Osteoblast (primary cell): ENCODE results near the gene RRN3. TPM values are rescaled to one million over a fixed set of nuclear protein-coding genes. Genes with fewer than 3 reads are reported as not detected.
"Not testable (repeated sequence)": the region's sequence is repeated elsewhere in the genome, so short reads cannot be mapped to it uniquely, and the experiment has no call there.

Source experiments
- DNase-seq: peaks from one replicate; pipeline ENCODE4 v3.0.0; 2011; ENCODE audit warnings: low spot score, mixed read lengths; ENCODE audit not compliant: insufficient read length; ENCODE audit errors: missing footprints
- H2AFZ ChIP-seq: 2 replicates; pipeline ENCODE4 v1.6.0; 2011; ENCODE audit warnings: mild to moderate bottlenecking, low read length
- H3K27ac ChIP-seq: 2 replicates; pipeline ENCODE4 v1.5.1; 2011; ENCODE audit warnings: mild to moderate bottlenecking, low read depth, low read length, moderate library complexity
- H3K27me3 ChIP-seq: 2 replicates; pipeline ENCODE4 v1.6.0; 2012; ENCODE audit warnings: mild to moderate bottlenecking, control low read depth, inconsistent platforms, low read length, moderate library complexity; ENCODE audit not compliant: insufficient read depth
- H3K36me3 ChIP-seq: 2 replicates; pipeline ENCODE4 v1.5.1; 2011; ENCODE audit warnings: mild to moderate bottlenecking, low read length, control low read depth, moderate library complexity; ENCODE audit not compliant: insufficient read depth
- H3K4me1 ChIP-seq: 2 replicates; pipeline ENCODE4 v1.5.1; 2011; ENCODE audit warnings: mild to moderate bottlenecking, low read length, control low read depth, moderate library complexity; ENCODE audit not compliant: insufficient read depth
- H3K4me2 ChIP-seq: 2 replicates; pipeline ENCODE4 v1.6.0; 2011; ENCODE audit warnings: mild to moderate bottlenecking, low read length; ENCODE audit not compliant: insufficient read depth
- H3K4me3 ChIP-seq: fragments of 200-600 bp; sonication (generic); 3 replicates; pipeline ENCODE4 v1.5.1; 2012; ENCODE audit warnings: mild to moderate bottlenecking, low read length, inconsistent platforms; ENCODE audit not compliant: insufficient read depth
- H3K79me2 ChIP-seq: 2 replicates; pipeline ENCODE4 v1.6.0; 2012; ENCODE audit warnings: mild to moderate bottlenecking, low read length, control low read depth, inconsistent platforms; ENCODE audit not compliant: insufficient read depth
- H3K9me3 ChIP-seq: 2 replicates; pipeline ENCODE4 v1.5.1; 2011; ENCODE audit warnings: low read depth, low read length, control low read depth
- H4K20me1 ChIP-seq: 2 replicates; pipeline ENCODE4 v1.6.0; 2012; ENCODE audit warnings: mild to moderate bottlenecking, low read length, control low read depth; ENCODE audit not compliant: insufficient read depth
- total RNA-seq: library from RNA; depleted of rRNA; stranded (reverse); fragments of >200 nt; gene quantifications from 2 replicates; pipeline ENCODE4 v1.2.3, GENCODE V29; 2012
- TF ChIP-seq, protein P1 (sequence below): IDR thresholded peaks from 2 replicates; pipeline ENCODE4 v1.5.1; 2011; ENCODE audit warnings: mild to moderate bottlenecking, low read depth, low read length, moderate library complexity; ENCODE audit errors: extremely low read depth

The RRN3 gene
- total RNA-seq, 1 donor = 29.3 TPM

DNA sequence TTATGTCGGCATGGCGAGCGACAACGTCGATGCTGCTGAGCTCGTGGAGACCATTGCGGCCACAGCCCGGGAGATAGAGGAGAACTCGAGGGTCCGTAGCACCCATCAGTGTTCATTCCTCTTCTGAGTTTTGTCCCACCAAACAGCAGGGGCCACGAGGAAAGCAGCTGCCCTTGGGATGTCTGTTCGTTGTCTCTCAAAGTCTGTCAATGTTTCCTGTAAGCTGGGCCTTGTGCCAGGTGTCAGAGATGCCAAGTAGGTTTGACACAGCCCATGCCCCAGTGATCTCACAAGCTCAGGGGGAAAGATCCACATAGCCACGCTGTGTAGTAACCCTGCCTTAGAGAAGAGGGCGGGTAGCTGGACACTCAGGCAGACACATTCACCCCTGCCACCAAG, 60.8 kb downstream of the RRN3 start:
- H3K4me1 ChIP-seq = no peaks in the 10 kb centered on the region
- peaks cover 91% of the 10 kb centered on the region for H3K36me3 ChIP-seq
- H3K4me3 ChIP-seq = no peak overlapping the region
- no peak overlapping the region for H3K27ac ChIP-seq
- peaks cover 7% of the 10 kb centered on the region for H4K20me1 ChIP-seq
- H2AFZ ChIP-seq = no peak overlapping the region
- H3K27me3 ChIP-seq = no peaks in the 10 kb centered on the region
- H3K79me2 ChIP-seq = peaks cover 13% of the 10 kb centered on the region
- DNase-seq = no peak
- no peak overlapping the region for H3K4me2 ChIP-seq
- TF ChIP-seq, protein P1, sequence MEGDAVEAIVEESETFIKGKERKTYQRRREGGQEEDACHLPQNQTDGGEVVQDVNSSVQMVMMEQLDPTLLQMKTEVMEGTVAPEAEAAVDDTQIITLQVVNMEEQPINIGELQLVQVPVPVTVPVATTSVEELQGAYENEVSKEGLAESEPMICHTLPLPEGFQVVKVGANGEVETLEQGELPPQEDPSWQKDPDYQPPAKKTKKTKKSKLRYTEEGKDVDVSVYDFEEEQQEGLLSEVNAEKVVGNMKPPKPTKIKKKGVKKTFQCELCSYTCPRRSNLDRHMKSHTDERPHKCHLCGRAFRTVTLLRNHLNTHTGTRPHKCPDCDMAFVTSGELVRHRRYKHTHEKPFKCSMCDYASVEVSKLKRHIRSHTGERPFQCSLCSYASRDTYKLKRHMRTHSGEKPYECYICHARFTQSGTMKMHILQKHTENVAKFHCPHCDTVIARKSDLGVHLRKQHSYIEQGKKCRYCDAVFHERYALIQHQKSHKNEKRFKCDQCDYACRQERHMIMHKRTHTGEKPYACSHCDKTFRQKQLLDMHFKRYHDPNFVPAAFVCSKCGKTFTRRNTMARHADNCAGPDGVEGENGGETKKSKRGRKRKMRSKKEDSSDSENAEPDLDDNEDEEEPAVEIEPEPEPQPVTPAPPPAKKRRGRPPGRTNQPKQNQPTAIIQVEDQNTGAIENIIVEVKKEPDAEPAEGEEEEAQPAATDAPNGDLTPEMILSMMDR = no peak
- no peaks in the 10 kb centered on the region for H3K9me3 ChIP-seq

DNA sequence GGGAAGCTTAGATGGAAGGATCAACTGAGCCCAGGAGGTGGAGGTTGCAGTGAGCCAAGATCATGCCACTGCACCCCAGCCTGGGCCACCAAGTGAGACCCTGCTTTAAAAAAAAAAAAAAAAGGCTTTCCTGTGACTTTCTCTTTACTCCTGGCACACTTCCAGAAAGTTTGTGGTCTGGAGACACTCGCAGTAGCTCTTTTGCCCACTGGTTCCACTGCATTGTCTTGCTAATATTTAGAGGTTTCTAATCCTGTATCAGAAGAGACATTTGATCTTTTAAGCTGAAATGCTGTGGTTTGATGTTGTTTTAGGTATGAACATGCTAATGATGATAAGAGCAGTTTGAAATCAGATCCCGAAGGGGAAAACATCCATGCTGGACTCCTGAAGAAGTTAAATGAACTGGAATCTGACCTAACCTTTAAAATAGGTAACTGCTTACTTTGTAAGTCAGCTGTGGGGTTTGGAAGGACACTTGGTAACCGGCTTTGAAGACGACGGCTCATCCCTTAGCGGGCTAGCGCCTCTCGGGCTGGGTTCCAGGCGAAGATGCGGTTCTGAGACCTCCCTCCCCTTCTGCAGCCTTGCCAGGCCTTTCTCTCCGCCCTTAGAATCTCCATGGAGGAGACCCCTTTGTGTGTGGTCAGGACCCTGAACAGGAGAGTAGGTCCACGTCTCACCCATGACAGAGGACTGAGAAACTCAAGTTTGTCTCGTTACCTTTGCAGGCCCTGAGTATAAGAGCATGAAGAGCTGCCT, 61.3 kb downstream of the RRN3 start:
- peaks cover 86% of the 10 kb centered on the region for H3K36me3 ChIP-seq
- no peaks in the 10 kb centered on the region for H3K9me3 ChIP-seq
- no peak for DNase-seq
- TF ChIP-seq, protein P1 = no peak
- peaks cover 9% of the 10 kb centered on the region for H4K20me1 ChIP-seq
- H3K79me2 ChIP-seq = peaks cover 18% of the 10 kb centered on the region
- H3K4me1 ChIP-seq = no peaks in the 10 kb centered on the region
- H3K4me2 ChIP-seq = no peak overlapping the region
- H3K27ac ChIP-seq = no peak overlapping the region
- H2AFZ ChIP-seq = no peak overlapping the region
- no peak overlapping the region for H3K4me3 ChIP-seq
- H3K27me3 ChIP-seq = no peaks in the 10 kb centered on the region

DNA sequence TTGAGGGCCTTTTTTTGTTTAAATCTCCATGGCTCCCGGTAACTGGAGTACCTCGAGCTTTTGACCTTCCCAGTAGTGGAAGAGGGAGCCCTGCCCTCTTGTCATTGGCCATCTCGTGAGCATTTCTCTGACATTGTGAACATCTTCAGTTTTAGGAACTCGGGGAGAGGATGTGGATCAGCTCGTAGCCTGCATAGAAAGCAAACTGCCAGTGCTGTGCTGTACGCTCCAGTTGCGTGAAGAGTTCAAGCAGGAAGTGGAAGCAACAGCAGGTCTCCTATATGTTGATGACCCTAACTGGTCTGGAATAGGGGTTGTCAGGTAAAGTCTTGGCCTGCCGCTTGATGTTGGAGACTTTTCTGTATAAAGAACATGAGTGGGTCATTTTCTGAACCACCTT, 62.5 kb downstream of the RRN3 start:
- Histone ChIP-seq H3K4me2 (no peak overlapping the region), H3K27ac (no peak overlapping the region), H3K4me3 (no peak overlapping the region), H3K4me1 (no peaks in the 10 kb centered on the region), H3K27me3 (no peaks in the 10 kb centered on the region), H3K9me3 (no peaks in the 10 kb centered on the region), H3K36me3 (peaks cover 81% of the 10 kb centered on the region), H2AFZ (no peak overlapping the region), H3K79me2 (peaks cover 26% of the 10 kb centered on the region), H4K20me1 (peaks cover 11% of the 10 kb centered on the region)
- TF ChIP-seq, protein P1 = no peak
- no peak for DNase-seq

DNA sequence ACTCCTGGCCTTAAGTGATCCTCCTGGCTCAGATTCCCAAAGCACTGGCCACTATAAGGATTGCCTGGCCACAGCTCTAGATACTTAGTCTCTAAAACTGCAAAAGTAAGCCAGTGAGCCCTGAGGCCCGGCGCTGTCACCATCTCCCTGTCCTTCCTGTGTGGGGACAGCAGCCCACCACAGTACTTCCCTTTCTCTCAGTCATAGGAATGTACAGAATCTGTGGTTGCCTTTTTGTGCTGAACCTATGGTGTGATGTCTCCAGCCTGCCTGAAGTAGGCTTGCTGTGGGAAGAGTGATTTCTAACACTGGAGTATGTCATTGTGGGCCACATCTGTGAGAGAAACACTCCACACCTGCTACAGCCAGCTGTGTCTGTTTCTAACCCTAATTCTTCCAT, 62.9 kb downstream of the RRN3 start:
- TF ChIP-seq, protein P1 = no peak
- no peak overlapping the region for H3K4me3 ChIP-seq
- no peak overlapping the region for H3K27ac ChIP-seq
- H4K20me1 ChIP-seq = peaks cover 11% of the 10 kb centered on the region
- peaks cover 79% of the 10 kb centered on the region for H3K36me3 ChIP-seq
- no peaks in the 10 kb centered on the region for H3K27me3 ChIP-seq
- no peak for DNase-seq
- H3K79me2 ChIP-seq = peaks cover 26% of the 10 kb centered on the region
- no peak overlapping the region for H3K4me2 ChIP-seq
- no peaks in the 10 kb centered on the region for H3K9me3 ChIP-seq
- H3K4me1 ChIP-seq = no peaks in the 10 kb centered on the region
- no peak overlapping the region for H2AFZ ChIP-seq

DNA sequence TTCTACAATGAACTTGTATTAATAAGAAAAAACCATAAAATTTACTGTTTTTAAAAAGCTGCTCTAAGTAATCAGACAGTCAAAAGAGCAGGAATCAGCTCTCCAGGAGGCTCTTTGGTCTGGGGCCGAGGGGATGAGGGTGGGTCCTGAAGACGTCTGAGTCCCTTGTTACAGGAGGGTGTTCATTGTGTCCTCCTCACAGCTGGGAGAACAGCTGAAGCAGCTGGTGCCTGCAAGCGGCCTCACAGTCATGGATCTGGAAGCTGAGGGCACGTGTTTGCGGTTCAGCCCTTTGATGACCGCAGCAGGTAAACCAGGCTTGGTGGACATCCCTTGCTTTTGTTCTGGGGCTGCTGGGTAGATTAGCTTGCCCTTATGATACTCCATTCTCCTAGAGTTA, 64.3 kb downstream of the RRN3 start:
- H3K9me3 ChIP-seq, H3K27me3 ChIP-seq, DNase-seq, H2AFZ ChIP-seq, H3K4me2 ChIP-seq, H3K4me3 ChIP-seq: not testable (repeated sequence)
- Histone ChIP-seq H3K79me2 (peaks cover 28% of the 10 kb centered on the region), H3K4me1 (peaks cover 13% of the 10 kb centered on the region), H4K20me1 (peaks cover 19% of the 10 kb centered on the region), H3K36me3 (peaks cover 70% of the 10 kb centered on the region), H3K27ac (peak overlapping the region; percentile 36)
